Measurements from ENCODE around the gene EEFSEC.

- TF ChIP-seq EZH2phosphoT487 (IDR thresholded peaks at IDR 0.05; ENCODE audit: insufficient read depth, low read depth) (no peak), EZH2 (IDR thresholded peaks at IDR 0.05; ENCODE audit: insufficient read depth, poor library complexity, severe bottlenecking) (no peak)
These were observed 189.5 kb downstream of the EEFSEC start for GRCh38 chr3:128342701-128343180.

Measured in GM23248 (cell line).